HG03565 (cell line): ENCODE measurements around the gene ERRFI1.

Experiments used
- ATAC-seq: cut with Tn5 transposase; IDR thresholded peaks from one replicate; pipeline ENCODE4 v1.9.1; 2021; ENCODE audit warnings: mild to moderate bottlenecking, moderate library complexity; ENCODE audit not compliant: unreplicated experiment

The ERRFI1 gene

DNA sequence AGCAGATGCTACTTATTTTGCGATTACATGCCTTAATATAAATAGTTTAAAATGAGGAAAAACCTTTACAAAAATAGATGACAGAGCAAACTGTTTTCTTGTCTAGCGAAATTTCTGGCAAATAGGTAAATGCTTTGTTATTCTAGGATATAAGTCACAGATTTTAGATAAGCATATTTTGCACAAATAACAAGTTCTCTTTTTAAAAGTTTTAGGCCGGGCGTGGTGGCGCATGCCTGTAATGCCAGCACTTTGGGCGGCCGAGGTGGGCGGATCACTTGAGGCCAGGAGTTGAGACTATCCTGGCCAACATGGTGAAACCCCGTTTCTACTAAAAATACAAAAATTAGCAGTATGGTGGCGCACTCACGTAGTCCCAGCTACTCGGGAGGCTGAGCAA is 20.3 kb upstream of the ERRFI1 start:
- no peak for ATAC-seq

DNA sequence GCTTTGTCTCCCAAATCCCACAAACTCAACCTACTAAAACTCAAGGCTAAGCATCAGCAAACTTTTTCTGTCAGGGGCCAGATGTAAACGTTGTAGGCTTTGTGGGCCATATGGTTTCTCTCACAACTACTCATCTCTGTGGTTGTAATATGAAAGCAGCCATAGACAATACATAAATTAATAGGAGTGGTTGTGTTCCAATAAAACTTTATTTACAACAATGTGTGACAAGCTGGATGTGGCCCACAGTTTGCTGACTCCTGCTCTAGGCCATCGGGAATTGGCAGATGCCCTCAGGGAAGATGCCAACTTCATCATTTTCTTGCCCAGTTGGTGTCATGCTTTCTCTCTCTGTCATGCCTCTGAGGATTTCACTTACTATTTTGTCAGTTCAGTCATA is 17.5 kb upstream of the ERRFI1 start:
- ATAC-seq = no peak

DNA sequence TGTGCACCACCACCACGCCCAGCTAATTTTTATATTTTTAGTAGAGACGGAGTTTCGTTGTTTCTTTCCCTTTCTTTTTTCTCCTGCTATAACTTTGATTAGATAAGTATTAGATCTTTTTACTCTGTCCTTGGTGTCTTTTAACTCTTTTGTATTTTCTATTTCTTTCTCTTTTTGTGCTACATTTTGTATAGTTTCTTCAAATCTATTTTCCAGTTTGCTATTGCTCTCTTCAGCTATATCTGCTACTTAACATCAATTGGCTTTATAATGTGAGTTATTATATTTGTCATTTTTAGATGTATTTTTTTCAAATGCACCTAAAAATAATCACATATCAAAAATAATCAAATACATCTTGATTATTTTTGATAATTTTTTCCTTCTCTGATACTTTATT is 16.0 kb upstream of the ERRFI1 start:
- no peak for ATAC-seq

- ATAC-seq = no peak
Measured at GRCh38 chr1:8040586-8040985, 14.5 kb upstream of the ERRFI1 start.

DNA sequence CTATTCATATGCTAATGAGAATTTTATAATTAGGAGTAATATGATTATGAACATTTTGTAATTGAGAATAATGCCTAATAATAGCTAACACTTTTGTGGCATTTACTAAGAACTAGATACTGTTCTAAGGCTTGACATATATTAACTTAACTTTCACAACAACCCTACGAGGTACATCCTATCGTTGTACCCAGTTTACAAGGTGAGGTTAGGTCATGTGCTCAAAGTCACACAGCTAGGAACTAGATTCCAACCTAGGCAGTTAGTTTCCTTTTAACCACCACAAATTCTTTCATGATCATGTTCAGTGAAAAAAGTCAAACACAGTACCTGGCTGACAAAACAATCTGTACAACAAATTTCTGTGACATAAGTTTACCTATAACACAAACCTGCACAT is 13.0 kb upstream of the ERRFI1 start:
- no peak for ATAC-seq

DNA sequence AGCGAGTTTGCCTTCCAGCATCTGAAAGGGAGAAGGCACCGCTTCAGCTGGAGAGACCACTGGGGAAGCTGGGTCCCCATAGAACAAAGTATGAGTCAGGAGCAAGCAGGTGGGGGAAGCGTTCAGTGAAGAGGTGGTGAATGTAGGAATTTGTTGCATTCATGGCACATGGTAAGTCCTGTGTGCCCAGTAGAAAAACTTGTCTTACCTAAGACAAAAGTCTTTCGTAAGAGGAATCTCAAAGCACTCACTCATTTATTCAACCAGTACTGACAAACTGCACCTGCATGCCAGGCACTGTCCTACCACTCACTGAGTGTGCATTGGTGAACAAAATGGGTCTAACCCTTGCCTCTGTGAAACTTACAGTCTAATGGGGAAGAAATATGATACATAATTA is 9.2 kb upstream of the ERRFI1 start:
- no peak for ATAC-seq

- no peak for ATAC-seq
Measured at GRCh38 chr1:8033322-8033721, 7.2 kb upstream of the ERRFI1 start.

GRCh38 chr1:8032366-8032910 is 6.3 kb upstream of the ERRFI1 start:
- ATAC-seq = no peak

GRCh38 chr1:8031176-8031785 is 5.2 kb upstream of the ERRFI1 start:
- no peak for ATAC-seq

DNA sequence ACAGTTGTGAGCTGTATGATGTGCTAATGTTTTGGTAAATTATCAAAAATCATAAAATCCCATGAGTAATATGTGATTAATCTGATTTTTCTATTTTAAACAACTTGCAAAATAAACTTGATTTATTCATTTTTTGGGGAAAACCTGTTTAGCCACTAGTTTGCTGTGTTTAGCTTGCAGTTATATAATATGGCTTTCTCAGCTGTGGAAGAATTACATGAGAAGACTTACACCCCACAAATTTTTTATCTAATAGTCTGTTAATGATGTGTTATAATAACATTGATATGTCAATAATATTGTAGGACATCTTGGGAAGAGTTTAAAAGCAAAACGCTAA is 2.4 kb upstream of the ERRFI1 start:
- no peak for ATAC-seq

GRCh38 chr1:8027748-8028570 is 1.9 kb upstream of the ERRFI1 start:
- ATAC-seq = no peak

DNA sequence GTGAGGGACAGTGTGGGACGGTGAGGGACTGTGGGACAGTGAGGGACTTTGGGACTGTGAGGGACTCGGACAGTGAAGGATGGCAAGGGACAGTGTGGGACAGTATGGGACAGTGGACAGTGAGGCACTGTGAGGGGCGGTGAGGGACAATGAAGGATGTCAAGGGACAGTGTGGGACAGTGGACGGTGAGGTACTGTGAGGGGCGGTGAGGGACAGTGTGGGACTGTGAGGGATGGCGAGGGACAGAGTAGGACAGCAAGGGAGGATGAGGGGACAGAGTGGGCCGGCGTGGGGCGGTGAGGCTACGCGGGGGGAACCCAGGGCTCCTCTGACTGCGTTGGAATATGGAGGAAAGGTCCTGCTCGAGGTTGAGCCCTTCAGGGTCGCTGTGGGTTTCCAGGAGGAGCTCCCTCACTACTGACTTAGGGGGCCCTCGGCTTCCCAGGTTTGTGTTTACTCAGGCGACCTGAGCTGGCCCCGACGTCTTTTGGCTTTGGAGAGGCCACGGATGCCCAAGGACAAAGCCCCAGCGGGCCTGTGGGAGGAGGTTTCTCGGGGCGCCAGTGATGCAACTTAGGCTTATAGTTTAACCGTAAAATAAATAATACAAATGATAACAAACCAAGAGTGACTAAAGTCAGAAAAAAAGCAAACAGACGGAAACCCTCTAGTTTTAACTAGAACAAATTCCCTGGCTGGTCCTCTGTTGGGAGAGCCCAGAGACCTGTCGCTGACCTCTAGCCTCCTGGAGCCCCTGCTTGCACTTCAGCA is 1.1 kb upstream of the ERRFI1 start:
- no peak for ATAC-seq

DNA sequence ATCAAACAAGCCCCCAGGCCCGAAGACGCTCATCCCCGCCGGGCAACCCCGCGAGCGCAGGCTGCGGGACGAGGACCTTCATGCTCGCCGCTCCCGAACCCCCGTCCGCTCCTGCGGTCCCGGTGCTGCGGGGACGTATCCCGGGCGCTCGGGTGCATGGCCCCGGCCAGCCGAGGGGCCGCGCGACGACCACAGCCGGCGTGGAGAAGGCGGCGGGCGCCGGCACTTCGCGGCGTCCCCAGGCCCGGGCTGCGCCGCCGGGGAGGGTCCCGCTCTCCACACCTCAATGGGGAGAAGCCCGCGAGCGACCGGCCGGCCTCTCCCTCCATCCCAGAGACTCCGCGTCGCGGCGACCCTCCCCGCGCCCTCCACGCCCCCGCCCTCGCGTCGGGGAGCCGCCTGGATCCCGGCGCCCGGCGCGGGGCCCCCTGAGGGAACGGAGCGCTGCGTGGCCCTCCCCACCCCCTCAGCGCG is 401 bp downstream of the ERRFI1 start:
- peak; percentile 10 for ATAC-seq

DNA sequence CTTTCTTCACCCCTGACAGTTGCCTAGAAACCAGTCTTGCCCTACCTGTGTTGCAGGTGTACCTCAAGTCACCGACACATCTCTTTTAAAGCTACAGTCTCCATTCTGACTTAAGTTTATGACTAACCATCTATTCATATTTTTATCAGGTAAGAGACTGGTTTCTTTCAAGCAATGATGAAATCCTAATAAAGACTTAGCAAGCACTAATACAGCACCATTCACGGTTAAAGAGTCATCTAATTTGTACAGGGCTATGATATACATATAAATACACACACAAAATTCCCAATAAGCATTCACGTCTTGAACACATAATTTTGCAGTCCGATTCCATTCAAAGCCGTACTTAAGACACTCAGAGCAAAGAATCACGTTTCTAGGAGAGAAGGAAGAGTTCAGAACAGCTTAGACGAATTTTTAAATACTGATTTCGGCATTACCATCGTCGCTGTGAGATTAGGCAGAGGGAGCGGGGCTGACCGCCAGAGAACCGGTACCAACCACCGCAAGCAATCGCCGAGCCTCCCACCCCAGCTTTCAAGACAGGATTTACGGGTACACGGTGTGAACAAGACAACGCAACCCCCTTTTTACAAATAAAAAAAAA is 943 bp downstream of the ERRFI1 start:
- no peak for ATAC-seq

DNA sequence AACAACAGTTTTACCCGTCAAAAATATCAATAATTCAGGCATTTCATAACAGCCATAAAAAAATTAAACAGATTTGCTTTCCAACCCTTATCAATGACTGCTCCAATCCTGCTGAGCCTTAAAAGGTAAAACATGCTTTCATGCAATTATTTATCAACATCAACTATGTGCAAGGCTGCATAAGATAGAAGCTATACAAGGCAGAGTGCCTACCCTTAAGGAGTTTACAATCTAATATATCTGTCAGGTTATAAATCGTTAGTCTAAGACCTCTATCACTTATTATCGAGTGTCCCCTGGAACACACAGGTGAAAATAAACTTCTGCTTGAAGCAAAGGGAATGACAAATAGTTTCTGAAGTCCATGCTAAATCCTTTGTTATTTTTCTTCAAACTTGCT is 1.8 kb downstream of the ERRFI1 start:
- no peak for ATAC-seq

DNA sequence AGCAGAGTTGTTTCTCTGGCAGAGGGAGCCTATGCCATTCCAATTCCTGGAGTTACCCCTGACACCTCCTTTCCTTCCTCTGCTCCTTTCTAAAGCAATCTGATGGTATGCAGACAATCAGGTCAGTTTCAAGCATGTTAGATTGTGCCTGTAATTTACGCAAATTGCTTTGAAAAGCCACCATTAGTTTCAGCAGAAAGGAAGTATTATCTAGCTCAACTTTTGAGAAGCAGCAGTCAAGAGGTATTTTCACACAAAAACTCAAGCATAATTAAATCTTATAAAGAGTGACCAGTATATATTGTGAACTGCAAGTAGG is 2.2 kb downstream of the ERRFI1 start:
- no peak for ATAC-seq

- ATAC-seq = no peak
Measured at GRCh38 chr1:8023287-8023994, 2.7 kb downstream of the ERRFI1 start.

- ATAC-seq = no peak
Measured at GRCh38 chr1:8022395-8023286, 3.5 kb downstream of the ERRFI1 start.

- no peak for ATAC-seq
Measured at GRCh38 chr1:8021676-8022266, 4.3 kb downstream of the ERRFI1 start.
